Activated CD8-positive, alpha-beta memory T cell treated with anti-CD3 and anti-CD28 coated beads, Interleukin-2, amount 10 ng/mL, durations not matched to agents 7 days and 5 days (primary cell): ENCODE results near the gene DIAPH1. TPM values are rescaled to one million over a fixed set of nuclear protein-coding genes. Genes with fewer than 3 reads are reported as not detected.

ENCODE experiments used
- ATAC-seq: fragments of 150-1000 bp; cut with Tn5 transposase; one replicate; pipeline ENCODE4 v1.10.0; 2021; ENCODE audit warnings: moderate library complexity
- CTCF ChIA-PET: fragments of 350-600 bp; sonication (Branson Sonifier 250); formaldehyde crosslinking; loops from one replicate; lab custom pipeline; 2021; ENCODE audit warnings: antibody characterized with exemption; lab: Charles Lee
- DNase-seq: peaks from one replicate; pipeline ENCODE4 v3.0.0-alpha.2; 2020
- H3K27ac Mint-ChIP-seq: one replicate; pipeline ENCODE4 v1.8.0; 2021; ENCODE audit warnings: mild to moderate bottlenecking, mixed read lengths
- H3K27me3 Mint-ChIP-seq: one replicate; pipeline ENCODE4 v1.8.0; 2021; ENCODE audit warnings: mixed read lengths
- H3K36me3 Mint-ChIP-seq: one replicate; pipeline ENCODE4 v1.8.0; 2021; ENCODE audit warnings: mild to moderate bottlenecking, mixed read lengths
- H3K4me1 Mint-ChIP-seq: one replicate; pipeline ENCODE4 v1.8.0; 2021; ENCODE audit warnings: mixed read lengths
- H3K4me3 Mint-ChIP-seq: one replicate; pipeline ENCODE4 v1.8.0; 2021; ENCODE audit warnings: mild to moderate bottlenecking, moderate library complexity, mixed read lengths
- H3K9me3 Mint-ChIP-seq: one replicate; pipeline ENCODE4 v1.8.0; 2022; ENCODE audit warnings: low read depth, mixed read lengths
- total RNA-seq, 2 experiments: library from RNA; stranded (reverse); gene quantifications; one replicate each; pipeline ENCODE4 v1.2.3, GENCODE V29; 2021

DIAPH1 gene
- total RNA-seq: 100 to 1,000 TPM; 284 to 295 TPM

GRCh38 chr5:141618804-141619554 is at the start of gene DIAPH1:
TSS of gene DIAPH1 (minus strand) at chr5:141619000. CDS start at chr5:141618914, 86 bp downstream.
- Mint-ChIP-seq H3K27ac (peak within 1 kb of the TSS; percentile 98), H3K27me3 (no peaks in the 10 kb centered on the region), H3K9me3 (no peaks in the 10 kb centered on the region), H3K4me1 (peaks cover 55% of the 10 kb centered on the region), H3K36me3 (peaks cover 54% of the 10 kb centered on the region), H3K4me3 (peak within 1 kb of the TSS; percentile 100)
- CTCF ChIA-PET: interaction anchor here (0.6 to 12.8 kb wide), 19 partner anchors 15 to 293 kb away, joined by 3 to 375 read pairs (median 7); partner anchors contain the start of genes FCHSD1, HDAC3 and RELL2
- ATAC-seq (peak; percentile 93), DNase-seq (peak; percentile 98)

- Mint-ChIP-seq H3K4me1 (peaks cover 2% of the 10 kb centered on the region), H3K9me3 (no peaks in the 10 kb centered on the region), H3K4me3 (no peak overlapping the region), H3K36me3 (no peaks in the 10 kb centered on the region), H3K27ac (no peak overlapping the region), H3K27me3 (no peaks in the 10 kb centered on the region)
- CTCF ChIA-PET: interaction anchor here (0.7 to 5.0 kb wide), 9 partner anchors 10 to 338 kb away, joined by 3 to 49 read pairs (median 9); partner anchors contain the start of genes ARAP3, HDAC3, PCDH1 and RELL2
- ATAC-seq: no peak
- DNase-seq: no peak
Measured at GRCh38 chr5:141665995-141666940, 47.5 kb upstream of the DIAPH1 start.

GRCh38 chr5:141664733-141665461 is 46.1 kb upstream of the DIAPH1 start:
- Mint-ChIP-seq H3K4me1 (peaks cover 2% of the 10 kb centered on the region), H3K27me3 (no peaks in the 10 kb centered on the region), H3K9me3 (no peaks in the 10 kb centered on the region), H3K4me3 (no peak overlapping the region), H3K27ac (no peak overlapping the region), H3K36me3 (no peaks in the 10 kb centered on the region)
- DNase-seq (peak; percentile 81), ATAC-seq (peak; percentile 93)
- CTCF ChIA-PET: interaction anchor here (0.6 to 5.0 kb wide), 29 partner anchors 9 to 305 kb away, joined by 3 to 49 read pairs (median 5); partner anchors contain the start of genes ARAP3, DELE1, FCHSD1 and HDAC3

GRCh38 chr5:141663506-141663905 is 44.7 kb upstream of the DIAPH1 start:
- no peaks in the 10 kb centered on the region for H3K9me3 Mint-ChIP-seq
- CTCF ChIA-PET: interaction anchor here (1.0 to 5.0 kb wide), 7 partner anchors 10 to 217 kb away, joined by 3 to 49 read pairs (median 5); partner anchors contain the start of genes FCHSD1 and PCDH1
- peaks cover 2% of the 10 kb centered on the region for H3K4me1 Mint-ChIP-seq
- no peak for DNase-seq
- no peak overlapping the region for H3K4me3 Mint-ChIP-seq
- H3K27ac Mint-ChIP-seq: no peak overlapping the region
- H3K36me3 Mint-ChIP-seq: no peaks in the 10 kb centered on the region
- no peaks in the 10 kb centered on the region for H3K27me3 Mint-ChIP-seq
- ATAC-seq: no peak

GRCh38 chr5:141662028-141662427 is 43.2 kb upstream of the DIAPH1 start:
- peaks cover 2% of the 10 kb centered on the region for H3K36me3 Mint-ChIP-seq
- H3K4me3 Mint-ChIP-seq: no peak overlapping the region
- no peak overlapping the region for H3K27ac Mint-ChIP-seq
- ATAC-seq (no peak), DNase-seq (no peak)
- no peaks in the 10 kb centered on the region for H3K9me3 Mint-ChIP-seq
- H3K4me1 Mint-ChIP-seq: peaks cover 2% of the 10 kb centered on the region
- CTCF ChIA-PET: interaction anchor here (1.1 to 1.5 kb wide), 2 partner anchors 8 to 9 kb away, joined by 3 to 5 read pairs; no protein-coding TSS in a partner anchor
- H3K27me3 Mint-ChIP-seq: no peaks in the 10 kb centered on the region

- DNase-seq: no peak
- ATAC-seq: peak; percentile 51
Measured at GRCh38 chr5:141657937-141658545, 39.2 kb upstream of the DIAPH1 start.

GRCh38 chr5:141657404-141657803 is 38.6 kb upstream of the DIAPH1 start:
- peaks cover 4% of the 10 kb centered on the region for H3K4me1 Mint-ChIP-seq
- no peak overlapping the region for H3K4me3 Mint-ChIP-seq
- CTCF ChIA-PET: interaction anchor here (0.8 to 1.3 kb wide), 4 partner anchors 26 to 221 kb away, joined by 3 to 5 read pairs (median 4); partner anchors contain the start of genes DIAPH1 and PCDH1
- DNase-seq: no peak
- H3K27ac Mint-ChIP-seq: no peak overlapping the region
- H3K27me3 Mint-ChIP-seq: no peaks in the 10 kb centered on the region
- no peak for ATAC-seq
- H3K9me3 Mint-ChIP-seq: no peaks in the 10 kb centered on the region
- peaks cover 3% of the 10 kb centered on the region for H3K36me3 Mint-ChIP-seq

More at GRCh38 chr5:141657937-141658545, 39.2 kb upstream of the DIAPH1 start:
- no peaks in the 10 kb centered on the region for H3K9me3 Mint-ChIP-seq
- peaks cover 3% of the 10 kb centered on the region for H3K36me3 Mint-ChIP-seq
- H3K4me3 Mint-ChIP-seq: no peak overlapping the region
- H3K4me1 Mint-ChIP-seq: no peaks in the 10 kb centered on the region
- H3K27ac Mint-ChIP-seq: no peak overlapping the region
- no peaks in the 10 kb centered on the region for H3K27me3 Mint-ChIP-seq
- CTCF ChIA-PET: interaction anchor here (0.8 to 1.3 kb wide), 4 partner anchors 25 to 221 kb away, joined by 3 to 5 read pairs (median 4); partner anchors contain the start of genes DIAPH1 and PCDH1

- H3K36me3 Mint-ChIP-seq: peaks cover 3% of the 10 kb centered on the region
- no peak overlapping the region for H3K27ac Mint-ChIP-seq
- CTCF ChIA-PET: interaction anchor here (0.8 kb wide), 1 partner anchor 9 kb away, joined by 3 read pairs; no protein-coding TSS in a partner anchor
- no peak for DNase-seq
- no peaks in the 10 kb centered on the region for H3K27me3 Mint-ChIP-seq
- peaks cover 12% of the 10 kb centered on the region for H3K4me1 Mint-ChIP-seq
- H3K9me3 Mint-ChIP-seq: no peaks in the 10 kb centered on the region
- ATAC-seq: no peak
- H3K4me3 Mint-ChIP-seq: no peak overlapping the region
Measured at GRCh38 chr5:141656396-141656795, 37.6 kb upstream of the DIAPH1 start.

- Mint-ChIP-seq H3K27me3 (no peaks in the 10 kb centered on the region), H3K4me3 (no peak overlapping the region), H3K36me3 (peaks cover 3% of the 10 kb centered on the region), H3K27ac (no peak overlapping the region), H3K9me3 (no peaks in the 10 kb centered on the region), H3K4me1 (peaks cover 19% of the 10 kb centered on the region)
- DNase-seq (no peak), ATAC-seq (no peak)
- CTCF ChIA-PET: interaction anchor here (0.7 to 1.3 kb wide), 2 partner anchors 10 to 25 kb away, joined by 3 to 6 read pairs; no protein-coding TSS in a partner anchor
Measured at GRCh38 chr5:141655020-141655419, 36.2 kb upstream of the DIAPH1 start.

- no peak for ATAC-seq
- Mint-ChIP-seq H3K4me3 (no peak overlapping the region), H3K4me1 (peaks cover 22% of the 10 kb centered on the region), H3K27ac (no peak overlapping the region), H3K36me3 (peaks cover 3% of the 10 kb centered on the region), H3K27me3 (no peaks in the 10 kb centered on the region), H3K9me3 (no peaks in the 10 kb centered on the region)
- DNase-seq: no peak
- CTCF ChIA-PET: interaction anchor here (0.7 to 1.3 kb wide), 6 partner anchors 10 to 284 kb away, joined by 3 to 6 read pairs (median 4); partner anchors contain the start of genes PCDH1 and PCDHGB3
Measured at GRCh38 chr5:141654298-141654697, 35.5 kb upstream of the DIAPH1 start.

GRCh38 chr5:141651728-141652105 is 32.9 kb upstream of the DIAPH1 start:
- H3K4me3 Mint-ChIP-seq: peak overlapping the region; percentile 93
- H3K4me1 Mint-ChIP-seq: peaks cover 27% of the 10 kb centered on the region
- no peaks in the 10 kb centered on the region for H3K9me3 Mint-ChIP-seq
- no peak for DNase-seq
- peaks cover 2% of the 10 kb centered on the region for H3K36me3 Mint-ChIP-seq
- CTCF ChIA-PET: interaction anchor here (0.9 to 3.1 kb wide), 16 partner anchors 10 to 317 kb away, joined by 3 to 18 read pairs (median 6); partner anchors contain the start of genes DIAPH1, HDAC3, PCDH1 and RELL2
- H3K27ac Mint-ChIP-seq: peak overlapping the region; percentile 69
- no peak for ATAC-seq
- no peaks in the 10 kb centered on the region for H3K27me3 Mint-ChIP-seq
